ENCODE measurements around the gene CENPQ. TPM values are rescaled to one million over a fixed set of nuclear protein-coding genes. Genes with fewer than 3 reads are reported as not detected.

The CENPQ gene, protein sequence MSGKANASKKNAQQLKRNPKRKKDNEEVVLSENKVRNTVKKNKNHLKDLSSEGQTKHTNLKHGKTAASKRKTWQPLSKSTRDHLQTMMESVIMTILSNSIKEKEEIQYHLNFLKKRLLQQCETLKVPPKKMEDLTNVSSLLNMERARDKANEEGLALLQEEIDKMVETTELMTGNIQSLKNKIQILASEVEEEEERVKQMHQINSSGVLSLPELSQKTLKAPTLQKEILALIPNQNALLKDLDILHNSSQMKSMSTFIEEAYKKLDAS
- 1.6 TPM for polyA plus RNA-seq (2012; ENCODE audit: insufficient read length, low read depth)

DNA sequence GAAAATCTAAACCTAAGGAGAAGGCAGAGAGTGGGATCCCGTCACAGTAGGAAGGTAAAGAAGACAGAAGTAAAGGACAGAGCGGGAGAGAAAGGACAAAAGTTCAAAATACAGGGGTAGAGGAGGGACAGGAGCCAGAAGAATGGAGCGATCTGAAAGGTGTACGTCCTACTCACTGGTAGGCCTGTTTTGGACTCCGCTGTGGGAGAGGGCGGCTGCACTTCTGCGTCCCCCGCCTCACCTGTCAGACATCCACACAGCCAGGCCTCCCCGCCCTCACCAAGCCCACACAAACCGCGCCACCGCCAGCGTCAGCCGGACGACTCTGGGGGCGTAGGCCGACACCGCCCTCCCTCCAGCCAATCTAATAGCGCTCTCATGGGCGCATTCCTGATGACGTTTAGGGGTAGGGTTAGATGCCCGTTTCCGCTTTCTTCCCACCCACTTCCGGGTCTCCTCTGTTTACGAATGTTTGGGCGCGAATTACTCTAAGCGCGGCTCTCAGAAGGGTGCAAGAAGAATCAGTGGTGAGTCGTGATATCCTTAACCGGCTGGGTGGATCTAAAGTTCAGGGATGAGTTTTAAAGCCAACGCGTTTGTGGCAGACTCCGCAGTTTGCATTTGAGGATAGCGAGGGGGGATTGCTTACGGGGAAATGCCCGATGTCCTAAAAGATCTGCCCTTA lies at the start of gene CENPQ, which contains the start of gene MMUT:
CENPQ (plus strand) TSS at position 444 of the 685 bp plus-strand sequence. CDS start 6,807 bp downstream, outside the sequence.
MMUT (minus strand) TSS at position 327 of the 685 bp plus-strand sequence. CDS start 3,787 bp downstream, outside the sequence.
- TF ChIP-seq SIN3A (IDR thresholded peaks at IDR 0.05; ENCODE audit: borderline replicate concordance, insufficient read depth, low read length) (peak; percentile 99), REST (IDR thresholded peaks at IDR 0.05; ENCODE audit: insufficient read depth in 1 of 2, low read depth in 2 of 2, low read length in 2 of 2) (peak in 1 of 2 experiments; percentile 70; a peak in 1 of 4 replicates), FOXP2 (optimal IDR thresholded peaks at IDR 0.05; ENCODE audit: borderline replicate concordance, extremely low read depth, extremely low read length, insufficient read depth) (peak; percentile 85), POLR2AphosphoS5 (IDR thresholded peaks at IDR 0.05; ENCODE audit: low read depth, low read length) (peak; percentile 96), TAF1 (IDR thresholded peaks at IDR 0.05; ENCODE audit: borderline replicate concordance, insufficient read depth, low read length) (peak; percentile 79; the same call in 1 of the 2 replicates)

GRCh38 chr6:49415358-49415757 lies 47.8 kb upstream of the CENPQ start:
- TF ChIP-seq POLR2AphosphoS5 (IDR thresholded peaks at IDR 0.05; ENCODE audit: low read depth, low read length), result no peak
- no peak for TF ChIP-seq SIN3A (IDR thresholded peaks at IDR 0.05; ENCODE audit: borderline replicate concordance, insufficient read depth, low read length)
- no peak for TF ChIP-seq FOXP2 (optimal IDR thresholded peaks at IDR 0.05; ENCODE audit: borderline replicate concordance, extremely low read depth, extremely low read length, insufficient read depth)
- no peak for TF ChIP-seq REST (IDR thresholded peaks at IDR 0.05; ENCODE audit: insufficient read depth in 1 of 2, low read depth in 2 of 2, low read length in 2 of 2)
- no peak for TF ChIP-seq TAF1 (IDR thresholded peaks at IDR 0.05; ENCODE audit: borderline replicate concordance, insufficient read depth, low read length)

DNA sequence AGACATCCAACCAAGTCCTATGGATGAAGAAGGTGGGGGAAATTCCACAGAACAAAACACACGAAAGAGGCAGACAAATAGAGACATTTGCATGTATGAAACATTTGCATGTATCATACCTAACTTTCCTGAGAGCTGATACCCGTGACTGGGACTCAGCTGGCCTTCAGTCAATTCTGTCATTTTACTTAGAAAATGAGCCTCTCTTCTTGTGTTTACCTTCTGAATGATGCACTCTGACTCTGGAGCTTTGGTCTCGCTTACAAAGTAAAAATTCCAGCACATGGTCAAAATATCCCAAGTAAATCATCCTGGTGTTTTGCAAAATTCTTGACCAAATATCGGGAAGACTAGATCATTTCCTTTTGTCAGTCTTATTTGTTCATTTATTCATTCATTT lies 47.0 kb upstream of the CENPQ start:
- TF ChIP-seq POLR2AphosphoS5 (IDR thresholded peaks at IDR 0.05; ENCODE audit: low read depth, low read length) (no peak), TAF1 (IDR thresholded peaks at IDR 0.05; ENCODE audit: borderline replicate concordance, insufficient read depth, low read length) (no peak), REST (IDR thresholded peaks at IDR 0.05; ENCODE audit: insufficient read depth in 1 of 2, low read depth in 2 of 2, low read length in 2 of 2) (no peak), SIN3A (IDR thresholded peaks at IDR 0.05; ENCODE audit: borderline replicate concordance, insufficient read depth, low read length) (no peak), FOXP2 (optimal IDR thresholded peaks at IDR 0.05; ENCODE audit: borderline replicate concordance, extremely low read depth, extremely low read length, insufficient read depth) (no peak)

DNA sequence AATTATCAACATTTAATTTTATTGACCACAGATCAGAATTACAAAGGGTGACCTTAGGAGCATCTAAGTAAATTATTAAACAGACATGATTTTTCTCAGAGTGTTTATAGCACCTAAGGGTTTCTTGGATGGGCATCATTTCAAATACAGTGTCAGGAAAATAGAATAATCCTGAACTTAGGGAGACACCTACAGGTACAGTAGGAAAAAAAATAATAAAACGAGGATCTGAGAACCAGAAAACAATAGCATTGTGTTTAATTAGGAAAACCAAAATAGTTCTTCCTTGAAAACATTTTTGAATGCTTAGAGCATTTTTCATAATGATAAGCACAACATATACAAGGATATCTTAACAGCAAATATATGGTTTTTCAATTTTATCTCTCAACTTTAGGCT lies 39.4 kb upstream of the CENPQ start:
- no peak for TF ChIP-seq FOXP2 (optimal IDR thresholded peaks at IDR 0.05; ENCODE audit: borderline replicate concordance, extremely low read depth, extremely low read length, insufficient read depth)
- no peak for TF ChIP-seq REST (IDR thresholded peaks at IDR 0.05; ENCODE audit: insufficient read depth in 1 of 2, low read depth in 2 of 2, low read length in 2 of 2)
- TF ChIP-seq TAF1 (IDR thresholded peaks at IDR 0.05; ENCODE audit: borderline replicate concordance, insufficient read depth, low read length), result no peak

Measured in PFSK-1 (cell line).